ENCODE results near the gene CCDC34.

CCDC34 gene

DNA sequence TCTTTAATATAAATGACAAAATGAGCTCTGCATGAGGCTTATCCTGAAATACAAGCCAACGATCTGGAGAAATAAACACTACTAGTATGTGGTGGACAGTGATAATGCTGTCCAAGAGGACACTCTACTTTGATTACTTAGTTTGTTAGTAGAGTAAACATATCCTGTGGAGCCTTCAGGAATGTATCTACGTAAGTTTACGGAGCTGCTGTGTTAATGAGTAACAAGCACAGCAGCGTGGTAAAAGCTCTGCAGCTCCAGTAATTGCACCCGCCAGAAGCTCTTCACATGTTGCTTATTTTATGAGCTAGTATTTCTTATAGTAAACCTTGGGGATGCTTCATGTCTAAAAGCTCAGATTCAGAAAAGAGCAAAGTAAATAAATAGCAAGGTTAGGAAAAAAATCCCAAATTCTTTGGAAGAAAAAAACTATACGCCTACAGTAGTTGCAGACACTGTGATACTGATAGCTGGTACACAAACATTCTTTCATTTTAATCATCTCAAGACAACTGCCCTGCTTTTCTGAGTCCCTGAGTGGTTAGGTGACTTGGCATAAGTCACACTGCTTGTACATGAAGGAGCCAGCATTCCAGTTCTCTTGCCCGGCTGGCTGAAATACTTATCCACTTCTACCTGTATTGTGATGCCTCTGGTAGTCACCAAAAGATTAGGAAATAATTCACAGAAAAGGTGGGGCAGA lies 32.7 kb upstream of the CCDC34 start:
- no peak overlapping the region for H2AFZ ChIP-seq
- no peak overlapping the region for H3K4me2 ChIP-seq (ENCODE audit: low read length)
- no peaks in the 10 kb centered on the region for H3K27me3 ChIP-seq (ENCODE audit: control insufficient read depth, insufficient read depth, low read length)
- no peaks in the 10 kb centered on the region for H3K36me3 ChIP-seq (ENCODE audit: control insufficient read depth, insufficient read depth, low read length)
- no peaks in the 10 kb centered on the region for H3K4me1 ChIP-seq
- no peak overlapping the region for H3K9ac ChIP-seq
- H3K27ac ChIP-seq = no peak overlapping the region
- no peak overlapping the region for H3K4me3 ChIP-seq (ENCODE audit: low read depth, low read length)
- no peaks in the 10 kb centered on the region for H3K79me2 ChIP-seq
- no peaks in the 10 kb centered on the region for H3K9me3 ChIP-seq (ENCODE audit: control insufficient read depth, low read length)
- TF ChIP-seq CTCF (IDR thresholded peaks at IDR 0.05) = no peak

DNA sequence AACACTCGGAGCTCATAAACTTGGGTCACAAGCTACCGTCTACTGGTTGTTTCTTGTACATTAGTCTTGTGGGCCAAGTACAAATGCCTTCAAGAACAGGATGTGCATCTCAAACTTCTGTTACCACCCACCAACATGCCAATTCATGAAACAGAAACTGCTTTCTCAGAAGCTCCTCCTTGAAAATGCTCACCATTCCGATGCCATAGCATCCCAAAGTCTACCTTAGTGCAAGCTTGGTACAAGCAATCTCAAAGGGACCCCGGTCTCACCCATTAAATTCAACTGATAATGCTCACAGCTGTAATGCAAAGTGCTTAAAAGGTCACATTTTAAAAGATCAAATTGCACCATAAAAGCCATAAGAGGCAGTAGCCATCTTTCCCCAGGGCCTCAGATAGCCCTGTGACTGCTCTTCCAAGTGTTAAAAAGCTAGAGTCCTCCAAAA lies 31.8 kb upstream of the CCDC34 start:
- H3K27ac ChIP-seq = no peak overlapping the region
- no peaks in the 10 kb centered on the region for H3K27me3 ChIP-seq (ENCODE audit: control insufficient read depth, insufficient read depth, low read length)
- no peaks in the 10 kb centered on the region for H3K4me1 ChIP-seq

GRCh38 chr11:27392278-27393114 lies 29.5 kb upstream of the CCDC34 start:
- Histone ChIP-seq H3K9me3 (ENCODE audit: control insufficient read depth, low read length) (no peaks in the 10 kb centered on the region), H3K36me3 (ENCODE audit: control insufficient read depth, insufficient read depth, low read length) (no peaks in the 10 kb centered on the region), H3K79me2 (no peaks in the 10 kb centered on the region), H2AFZ (no peak overlapping the region), H3K4me2 (ENCODE audit: low read length) (no peak overlapping the region), H3K4me1 (no peaks in the 10 kb centered on the region), H3K9ac (no peak overlapping the region), H3K27ac (no peak overlapping the region), H3K4me3 (ENCODE audit: low read depth, low read length) (no peak overlapping the region), H3K27me3 (ENCODE audit: control insufficient read depth, insufficient read depth, low read length) (no peaks in the 10 kb centered on the region)
- TF ChIP-seq CTCF (IDR thresholded peaks at IDR 0.05) = no peak

More for the DNA sequence above, 31.8 kb upstream of the CCDC34 start:
- Histone ChIP-seq H3K9me3 (ENCODE audit: control insufficient read depth, low read length) (no peaks in the 10 kb centered on the region), H2AFZ (no peak overlapping the region), H3K9ac (no peak overlapping the region), H3K4me3 (ENCODE audit: low read depth, low read length) (no peak overlapping the region), H3K36me3 (ENCODE audit: control insufficient read depth, insufficient read depth, low read length) (no peaks in the 10 kb centered on the region), H3K4me2 (ENCODE audit: low read length) (no peak overlapping the region), H3K79me2 (no peaks in the 10 kb centered on the region)
- TF ChIP-seq CTCF (IDR thresholded peaks at IDR 0.05) = no peak

DNA sequence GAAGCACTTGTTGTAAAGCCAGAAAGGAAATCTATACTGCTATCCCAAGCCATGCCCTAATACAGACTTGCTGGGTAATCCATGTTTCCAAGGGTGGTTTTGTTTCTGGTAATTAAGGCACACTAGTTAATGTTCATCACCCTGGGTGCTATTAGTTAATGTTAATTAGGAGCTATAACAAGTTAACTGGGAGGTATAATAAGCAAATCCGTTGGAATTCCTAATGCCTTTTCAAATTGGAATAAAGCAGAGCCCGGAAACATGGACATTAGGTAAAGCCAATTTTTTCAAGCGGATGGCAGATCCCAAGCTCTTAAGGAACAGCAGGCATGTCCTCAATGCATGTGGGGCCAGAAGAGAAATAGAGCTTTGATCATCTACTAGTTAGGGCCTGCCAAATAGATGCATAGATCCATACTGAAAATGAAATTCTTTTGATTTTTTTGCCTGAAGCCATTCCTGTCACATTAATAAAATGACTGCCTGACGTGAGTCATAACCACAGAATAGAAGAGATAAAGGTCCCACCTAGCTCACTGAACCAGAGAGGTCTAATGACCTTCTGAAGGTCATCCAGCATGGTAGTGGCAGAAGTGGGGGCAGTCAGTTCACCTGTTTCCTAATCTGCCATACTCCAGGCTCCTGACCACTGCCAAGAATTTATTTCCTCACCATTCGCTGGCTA lies 28.5 kb upstream of the CCDC34 start:
- H3K9ac ChIP-seq = no peak overlapping the region

More for the DNA sequence above, 28.5 kb upstream of the CCDC34 start:
- Histone ChIP-seq H3K4me3 (ENCODE audit: low read depth, low read length) (no peak overlapping the region), H3K79me2 (no peaks in the 10 kb centered on the region), H3K4me2 (ENCODE audit: low read length) (no peak overlapping the region), H3K27ac (no peak overlapping the region), H2AFZ (no peak overlapping the region), H3K4me1 (no peaks in the 10 kb centered on the region), H3K36me3 (ENCODE audit: control insufficient read depth, insufficient read depth, low read length) (no peaks in the 10 kb centered on the region), H3K9me3 (ENCODE audit: control insufficient read depth, low read length) (no peaks in the 10 kb centered on the region), H3K27me3 (ENCODE audit: control insufficient read depth, insufficient read depth, low read length) (no peaks in the 10 kb centered on the region)
- TF ChIP-seq CTCF (IDR thresholded peaks at IDR 0.05) = no peak

Measured in parathyroid adenoma (tissue), 2 donors.